AG20443 (cell line): ENCODE data around the gene CENPP.
"Not testable (repeated sequence)": the region's sequence is repeated elsewhere in the genome, so short reads cannot be mapped to it uniquely, and the experiment has no call there.

Source experiments
- DNase-seq: peaks from one replicate; pipeline ENCODE4 v3.0.0; 2012; ENCODE audit warnings: low spot score, mixed read lengths

CENPP gene

GRCh38 chr9:92538541-92538940, 212.8 kb downstream of the CENPP start:
- DNase-seq, result peak; percentile 83

DNA sequence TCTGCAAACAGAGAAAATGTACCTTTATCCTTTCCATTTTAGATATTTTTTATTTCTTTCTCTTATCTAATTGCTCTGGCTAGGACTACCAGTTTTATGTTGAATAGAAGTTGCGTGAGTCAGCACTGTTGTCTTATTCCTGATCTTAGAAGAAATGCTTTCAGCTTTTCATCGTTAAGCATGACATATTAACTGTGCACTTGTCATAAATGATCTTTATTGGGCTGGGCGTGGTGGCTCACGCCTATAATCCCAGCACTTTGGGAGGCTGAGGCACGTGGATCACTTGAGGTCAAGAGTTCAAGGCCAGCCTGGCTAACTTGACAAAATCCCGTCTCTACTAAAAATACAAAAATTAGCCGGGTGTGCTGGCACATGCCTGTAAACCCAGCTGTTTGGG, 218.2 kb downstream of the CENPP start:
- no peak for DNase-seq

GRCh38 chr9:92545002-92545510, 219.3 kb downstream of the CENPP start:
- DNase-seq, result no peak

DNA sequence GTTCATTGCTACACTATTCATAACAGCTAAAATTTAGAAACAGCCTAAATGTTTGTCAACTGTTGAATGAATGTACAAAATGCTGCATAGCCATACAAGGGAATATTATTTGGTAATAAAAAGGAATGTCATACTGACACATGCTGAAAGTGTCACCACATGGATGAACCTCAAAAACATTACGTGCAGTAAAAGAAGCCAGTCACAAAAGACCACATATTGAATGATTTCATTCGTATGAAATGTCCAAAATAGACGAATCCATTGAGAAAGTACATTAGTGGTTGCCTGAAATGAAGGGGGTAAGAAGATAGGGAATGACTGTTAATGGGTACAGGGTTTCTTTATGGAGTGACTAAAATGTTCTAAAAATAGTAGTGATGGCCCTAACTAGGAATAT, 221.6 kb downstream of the CENPP start:
- no peak for DNase-seq

- DNase-seq, result no peak
Measured at GRCh38 chr9:92550765-92551164, 225.0 kb downstream of the CENPP start.

GRCh38 chr9:92558612-92559374, 233.0 kb downstream of the CENPP start:
- DNase-seq, result no peak

- peak; percentile 22 for DNase-seq
Measured at GRCh38 chr9:92561374-92562330, 235.9 kb downstream of the CENPP start.

DNA sequence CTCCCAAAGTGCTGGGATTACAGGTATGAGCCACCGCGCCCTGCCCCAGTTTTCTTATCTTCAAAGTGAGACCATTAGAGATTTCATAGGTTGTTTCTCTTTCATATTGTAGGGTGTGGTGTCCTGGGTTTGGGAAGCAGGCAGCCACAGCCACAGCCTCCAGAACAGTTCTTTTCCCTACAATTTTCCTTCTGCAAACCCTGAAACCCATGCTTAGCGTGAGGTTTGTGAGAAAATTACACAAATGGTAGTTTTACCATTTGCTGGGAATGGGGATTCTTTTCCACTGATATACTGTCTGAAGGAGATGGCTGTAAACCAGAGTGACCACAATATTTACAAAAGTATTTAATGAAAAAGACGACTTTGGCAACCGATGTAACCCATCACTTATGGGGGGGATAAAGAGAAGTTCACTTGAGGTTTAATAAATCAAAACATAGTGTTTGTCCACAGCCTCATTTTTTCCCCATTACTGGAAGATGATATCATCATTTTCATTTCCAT, 236.8 kb downstream of the CENPP start:
- DNase-seq, result peak; percentile 49

GRCh38 chr9:92563116-92564100, 237.7 kb downstream of the CENPP start:
- no peak for DNase-seq

DNA sequence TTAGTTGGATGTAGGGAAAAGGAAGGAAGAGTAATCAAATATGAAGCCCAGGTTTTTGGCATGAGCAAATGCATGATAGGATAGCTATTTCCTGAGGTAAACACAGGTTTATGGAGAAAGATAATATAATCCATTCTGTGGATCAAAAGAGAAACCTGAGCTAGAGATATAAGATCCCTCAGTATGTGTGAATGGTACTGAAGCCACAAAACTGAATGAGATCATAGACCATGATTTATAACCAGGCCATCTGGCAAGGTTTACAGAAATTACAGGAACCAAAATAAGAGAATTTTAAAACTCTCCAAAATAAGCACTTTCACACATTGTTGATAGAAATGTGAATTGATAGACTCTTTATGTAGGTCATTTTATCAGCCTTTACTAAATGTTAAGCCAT, 238.8 kb downstream of the CENPP start:
- peak; percentile 35 for DNase-seq

DNA sequence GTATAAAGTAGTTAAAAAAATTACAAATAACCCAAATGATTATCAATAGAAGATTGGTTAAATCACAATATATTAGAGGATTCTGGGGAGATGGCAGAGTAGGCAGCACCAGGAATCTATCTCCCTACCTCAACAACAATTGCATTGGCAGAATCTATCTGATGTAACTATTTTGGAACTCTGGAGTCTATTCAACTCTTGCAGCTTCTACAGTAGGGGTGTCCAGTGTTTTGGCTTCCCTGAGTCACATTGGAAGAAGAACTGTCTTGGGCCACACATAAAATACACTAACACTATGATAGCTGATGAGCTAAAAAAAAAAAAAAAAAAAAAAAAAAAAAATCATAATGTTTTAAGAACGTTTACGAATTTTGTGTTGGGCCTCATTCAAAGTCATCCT, 239.2 kb downstream of the CENPP start:
- DNase-seq, result peak; percentile 44

DNA sequence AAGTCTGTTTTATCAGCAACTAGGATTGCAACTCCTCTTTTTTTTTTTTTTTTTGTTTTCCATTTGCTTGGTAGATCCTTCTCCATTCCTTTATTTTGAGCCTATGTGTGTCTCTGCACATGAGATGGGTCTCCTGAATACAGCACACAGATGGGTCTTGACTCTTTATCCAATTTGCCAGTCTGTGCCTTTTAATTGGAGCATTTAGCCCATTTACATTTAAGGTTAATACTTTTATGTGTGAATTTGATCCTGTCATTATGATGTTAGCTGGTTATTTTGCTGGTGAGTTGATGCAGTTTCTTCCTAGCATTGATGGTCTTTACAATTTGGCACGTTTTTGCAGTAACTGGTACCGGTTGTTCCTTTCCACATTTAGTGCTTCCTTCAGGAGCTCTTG, 246.1 kb downstream of the CENPP start:
- not testable (repeated sequence) for DNase-seq

DNA sequence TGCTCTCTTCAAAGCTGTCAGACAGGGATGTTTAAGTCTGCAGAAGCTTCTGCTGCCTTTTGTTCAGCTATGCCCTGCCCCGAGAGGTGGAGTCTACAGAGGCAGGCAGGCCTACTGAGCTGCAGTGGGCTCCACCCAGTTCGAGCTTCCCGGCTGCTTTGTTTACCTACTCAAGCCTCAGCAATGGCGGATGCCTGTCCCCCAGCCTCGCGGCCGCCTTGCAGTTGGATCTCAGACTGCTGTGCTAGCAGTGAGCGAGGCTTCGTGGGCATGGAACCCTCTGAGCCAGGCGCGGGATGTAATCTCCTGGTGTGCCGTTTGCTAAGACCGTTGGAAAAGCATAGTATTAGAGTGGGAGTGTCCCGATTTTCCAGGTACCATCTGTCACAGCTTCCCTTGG, 247.9 kb downstream of the CENPP start:
- DNase-seq, result not testable (repeated sequence)

DNA sequence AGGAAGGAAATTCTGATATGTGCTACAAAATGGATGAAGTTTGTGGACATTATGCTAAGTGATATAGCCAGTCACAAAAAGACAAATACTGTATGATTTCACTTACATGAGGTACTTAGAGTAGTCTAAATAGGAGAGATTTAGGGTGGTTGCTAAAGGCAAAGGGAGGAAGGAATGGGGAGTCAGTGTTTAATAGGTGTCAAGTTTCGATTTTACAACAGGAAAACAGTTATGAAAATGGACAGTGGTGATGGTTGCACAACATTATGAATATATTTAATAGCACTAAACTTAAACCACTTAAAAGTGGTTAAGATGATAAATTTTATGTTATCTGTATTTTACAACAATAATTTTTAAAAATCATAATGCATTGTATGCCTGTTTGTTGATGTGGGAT, 250.4 kb downstream of the CENPP start:
- no peak for DNase-seq

- DNase-seq, result no peak
Measured at GRCh38 chr9:92589923-92590322, 264.2 kb downstream of the CENPP start.

GRCh38 chr9:92590377-92590776, 264.6 kb downstream of the CENPP start:
- DNase-seq, result peak; percentile 74

GRCh38 chr9:92592537-92592936, 266.8 kb downstream of the CENPP start:
- DNase-seq, result no peak

GRCh38 chr9:92592946-92593861, 267.5 kb downstream of the CENPP start:
- DNase-seq, result no peak

DNA sequence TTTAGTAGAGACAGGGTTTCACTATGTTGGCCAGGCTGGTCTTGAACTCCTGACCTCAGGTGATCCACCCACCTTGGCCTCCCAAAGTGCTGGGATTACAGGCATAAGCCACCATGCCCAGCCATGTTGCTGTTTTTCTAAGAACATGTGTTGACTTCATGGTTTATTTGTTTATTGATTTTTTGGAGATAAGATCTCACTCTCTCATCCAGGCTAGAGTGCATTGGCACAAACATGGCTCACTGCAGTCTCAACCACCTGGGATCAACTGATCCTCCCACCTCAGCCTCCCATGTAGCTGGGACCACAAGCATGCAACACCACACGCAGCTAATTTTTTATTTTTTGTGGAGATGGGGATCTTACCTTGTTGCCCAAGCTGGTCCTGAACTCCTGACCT, 269.3 kb downstream of the CENPP start:
- not testable (repeated sequence) for DNase-seq

- no peak for DNase-seq
Measured at GRCh38 chr9:92595930-92596329, 270.2 kb downstream of the CENPP start.
